SK-N-SH treated with all-trans-retinoic acid at 6 μM for 48 hours (cell line): ENCODE data around the gene CREBRF.
"Not testable (repeated sequence)": the region's sequence is repeated elsewhere in the genome, so short reads cannot be mapped to it uniquely, and the experiment has no call there.

Experiments
- ATAC-seq: fragments of 200-7000 bp; cut with Tn5 transposase; 3 replicates; pipeline ENCODE4 v1.9.1; 2020; ENCODE audit warnings: mild to moderate bottlenecking, moderate library complexity
- ARNTL ChIP-seq: fragments of 450-650 bp; formaldehyde crosslinking; IDR thresholded peaks from 2 replicates; pipeline ENCODE4 v1.5.0; 2020; ENCODE audit warnings: low read depth, mild to moderate bottlenecking, moderate library complexity, borderline replicate concordance
- BACH2 ChIP-seq: fragments of 250-450 bp; sonication (Bioruptor Pico); IDR thresholded peaks from 2 replicates; pipeline ENCODE4 v1.9.0; 2021; ENCODE audit warnings: mild to moderate bottlenecking, borderline replicate concordance
- ESRRG ChIP-seq: fragments of 250-450 bp; sonication (Bioruptor Pico); IDR thresholded peaks from 2 replicates; pipeline ENCODE4 v1.6.1; 2021; ENCODE audit warnings: mild to moderate bottlenecking
- GLIS3 ChIP-seq: fragments of 250-450 bp; sonication (Bioruptor Pico); IDR thresholded peaks from 2 replicates; pipeline ENCODE4 v1.5.0; 2020; ENCODE audit warnings: mild to moderate bottlenecking, moderate library complexity
- ISL1 ChIP-seq: fragments of 250-450 bp; sonication (Bioruptor Pico); IDR thresholded peaks from 2 replicates; pipeline ENCODE4 v2.1.2; 2022; ENCODE audit warnings: mild to moderate bottlenecking, moderate library complexity
- OSR1 ChIP-seq: fragments of 250-450 bp; sonication (Bioruptor Pico); IDR thresholded peaks from 2 replicates; pipeline ENCODE4 v1.8.0; 2022; ENCODE audit warnings: moderate library complexity, mild to moderate bottlenecking, inconsistent platforms
- PPARA ChIP-seq: fragments of 250-450 bp; sonication (Bioruptor Pico); IDR thresholded peaks from 2 replicates; pipeline ENCODE4 v1.5.0; 2020; ENCODE audit warnings: mild to moderate bottlenecking, borderline replicate concordance
- RARB ChIP-seq: fragments of 250-450 bp; sonication (Bioruptor Pico); IDR thresholded peaks from 2 replicates; pipeline ENCODE4 v1.8.0; 2021; ENCODE audit warnings: mild to moderate bottlenecking, moderate library complexity
- TCF4 ChIP-seq: fragments of 250-450 bp; sonication (Bioruptor Pico); IDR thresholded peaks from 2 replicates; pipeline ENCODE4 v1.8.0; 2021; ENCODE audit warnings: mild to moderate bottlenecking, moderate library complexity, borderline replicate concordance
- TOX ChIP-seq: fragments of 250-450 bp; sonication (Bioruptor Pico); IDR thresholded peaks from 2 replicates; pipeline ENCODE4 v1.8.0; 2021; ENCODE audit warnings: mild to moderate bottlenecking, moderate library complexity, borderline replicate concordance
- ZC3H10 ChIP-seq: fragments of 250-450 bp; sonication (Bioruptor Pico); IDR thresholded peaks from 2 replicates; pipeline ENCODE4 v1.5.1; 2021; ENCODE audit warnings: mild to moderate bottlenecking, moderate library complexity
- ZFP3 ChIP-seq: fragments of 250-450 bp; sonication (Bioruptor Pico); IDR thresholded peaks from 2 replicates; pipeline ENCODE4 v1.5.0; 2020; ENCODE audit warnings: mild to moderate bottlenecking, moderate library complexity
- ZNF8 ChIP-seq: fragments of 450-650 bp; formaldehyde crosslinking; IDR thresholded peaks from 2 replicates; pipeline ENCODE4 v1.5.0; 2020; ENCODE audit warnings: mild to moderate bottlenecking, moderate library complexity
- TF ChIP-seq, protein P1 (sequence below): fragments of 250-450 bp; sonication (Bioruptor Pico); IDR thresholded peaks from 2 replicates; pipeline ENCODE4 v1.5.1; 2021; ENCODE audit warnings: mild to moderate bottlenecking, moderate library complexity
- TF ChIP-seq, protein P2 (sequence below): fragments of 250-450 bp; sonication (Bioruptor Pico); IDR thresholded peaks from 2 replicates; pipeline ENCODE4 v1.5.0; 2020; ENCODE audit warnings: mild to moderate bottlenecking, moderate library complexity
- TF ChIP-seq, protein P3 (sequence below): fragments of 250-450 bp; sonication (Bioruptor Pico); IDR thresholded peaks from 2 replicates; pipeline ENCODE4 v1.5.1; 2020; ENCODE audit warnings: low read depth, mild to moderate bottlenecking, moderate library complexity
- TF ChIP-seq, protein P4 (sequence below): fragments of 250-450 bp; sonication (Bioruptor Pico); IDR thresholded peaks from 2 replicates; pipeline ENCODE4 v1.8.0; 2021; ENCODE audit warnings: low read depth, mild to moderate bottlenecking, moderate library complexity, borderline replicate concordance

Gene CREBRF

DNA sequence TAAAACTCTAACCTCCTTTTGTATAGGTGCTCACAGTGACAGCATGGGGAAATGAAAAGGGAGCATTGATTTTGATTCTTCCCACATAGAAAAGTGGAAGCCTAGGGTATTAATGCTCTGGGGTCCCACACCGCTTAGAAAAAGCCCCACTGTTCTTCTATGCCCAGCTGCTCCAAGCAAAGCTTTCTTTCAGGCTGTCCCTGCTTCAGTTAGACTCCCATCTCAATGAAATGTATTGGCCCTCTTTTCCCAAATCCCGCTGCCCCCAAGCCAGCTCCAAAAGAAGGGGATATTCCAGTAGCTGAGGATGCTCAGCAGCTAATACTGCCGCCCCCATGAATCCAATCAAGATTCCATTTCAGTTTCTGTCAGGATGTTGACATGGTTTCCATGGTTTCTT is 17.0 kb upstream of the CREBRF start:
- no peak for ATAC-seq
- TF ChIP-seq, protein P1, sequence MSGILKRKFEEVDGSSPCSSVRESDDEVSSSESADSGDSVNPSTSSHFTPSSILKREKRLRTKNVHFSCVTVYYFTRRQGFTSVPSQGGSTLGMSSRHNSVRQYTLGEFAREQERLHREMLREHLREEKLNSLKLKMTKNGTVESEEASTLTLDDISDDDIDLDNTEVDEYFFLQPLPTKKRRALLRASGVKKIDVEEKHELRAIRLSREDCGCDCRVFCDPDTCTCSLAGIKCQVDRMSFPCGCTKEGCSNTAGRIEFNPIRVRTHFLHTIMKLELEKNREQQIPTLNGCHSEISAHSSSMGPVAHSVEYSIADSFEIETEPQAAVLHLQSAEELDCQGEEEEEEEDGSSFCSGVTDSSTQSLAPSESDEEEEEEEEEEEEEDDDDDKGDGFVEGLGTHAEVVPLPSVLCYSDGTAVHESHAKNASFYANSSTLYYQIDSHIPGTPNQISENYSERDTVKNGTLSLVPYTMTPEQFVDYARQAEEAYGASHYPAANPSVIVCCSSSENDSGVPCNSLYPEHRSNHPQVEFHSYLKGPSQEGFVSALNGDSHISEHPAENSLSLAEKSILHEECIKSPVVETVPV (CRISPR knock-in tag), result no peak
- no peak for TF ChIP-seq ISL1 (CRISPR knock-in tag)
- TF ChIP-seq, protein P2, sequence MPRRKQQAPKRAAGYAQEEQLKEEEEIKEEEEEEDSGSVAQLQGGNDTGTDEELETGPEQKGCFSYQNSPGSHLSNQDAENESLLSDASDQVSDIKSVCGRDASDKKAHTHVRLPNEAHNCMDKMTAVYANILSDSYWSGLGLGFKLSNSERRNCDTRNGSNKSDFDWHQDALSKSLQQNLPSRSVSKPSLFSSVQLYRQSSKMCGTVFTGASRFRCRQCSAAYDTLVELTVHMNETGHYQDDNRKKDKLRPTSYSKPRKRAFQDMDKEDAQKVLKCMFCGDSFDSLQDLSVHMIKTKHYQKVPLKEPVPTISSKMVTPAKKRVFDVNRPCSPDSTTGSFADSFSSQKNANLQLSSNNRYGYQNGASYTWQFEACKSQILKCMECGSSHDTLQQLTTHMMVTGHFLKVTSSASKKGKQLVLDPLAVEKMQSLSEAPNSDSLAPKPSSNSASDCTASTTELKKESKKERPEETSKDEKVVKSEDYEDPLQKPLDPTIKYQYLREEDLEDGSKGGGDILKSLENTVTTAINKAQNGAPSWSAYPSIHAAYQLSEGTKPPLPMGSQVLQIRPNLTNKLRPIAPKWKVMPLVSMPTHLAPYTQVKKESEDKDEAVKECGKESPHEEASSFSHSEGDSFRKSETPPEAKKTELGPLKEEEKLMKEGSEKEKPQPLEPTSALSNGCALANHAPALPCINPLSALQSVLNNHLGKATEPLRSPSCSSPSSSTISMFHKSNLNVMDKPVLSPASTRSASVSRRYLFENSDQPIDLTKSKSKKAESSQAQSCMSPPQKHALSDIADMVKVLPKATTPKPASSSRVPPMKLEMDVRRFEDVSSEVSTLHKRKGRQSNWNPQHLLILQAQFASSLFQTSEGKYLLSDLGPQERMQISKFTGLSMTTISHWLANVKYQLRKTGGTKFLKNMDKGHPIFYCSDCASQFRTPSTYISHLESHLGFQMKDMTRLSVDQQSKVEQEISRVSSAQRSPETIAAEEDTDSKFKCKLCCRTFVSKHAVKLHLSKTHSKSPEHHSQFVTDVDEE (CRISPR knock-in tag), result no peak

DNA sequence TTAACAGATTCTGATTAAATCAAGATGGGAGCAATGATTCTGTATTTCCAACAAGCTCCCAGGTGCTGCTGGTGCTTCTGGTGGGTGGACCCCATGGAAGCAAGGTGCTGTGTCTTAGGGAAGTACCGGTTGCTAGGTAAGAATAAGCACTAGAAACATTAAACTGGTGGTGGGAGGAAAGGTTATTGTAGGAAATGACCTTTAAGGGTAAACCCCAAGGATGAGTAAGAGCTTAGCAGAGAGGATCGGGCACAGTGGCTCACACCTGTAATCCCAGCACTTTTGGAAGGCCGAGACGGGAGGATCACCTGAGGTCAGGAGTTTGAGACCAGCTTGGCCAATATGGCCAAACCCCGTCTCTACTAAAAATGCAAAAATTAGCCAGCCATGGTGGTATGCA is 16.2 kb upstream of the CREBRF start:
- TF ChIP-seq ESRRG, result no peak
- TF ChIP-seq TCF4 (CRISPR knock-in tag), result no peak
- TF ChIP-seq, protein P1 (CRISPR knock-in tag), result no peak
- TF ChIP-seq TOX (CRISPR knock-in tag), result no peak
- no peak for TF ChIP-seq OSR1 (CRISPR knock-in tag)
- no peak for TF ChIP-seq ARNTL
- TF ChIP-seq RARB (CRISPR knock-in tag), result no peak
- TF ChIP-seq PPARA, result no peak
- no peak for TF ChIP-seq ZFP3 (CRISPR knock-in tag)
- ATAC-seq, result no peak

DNA sequence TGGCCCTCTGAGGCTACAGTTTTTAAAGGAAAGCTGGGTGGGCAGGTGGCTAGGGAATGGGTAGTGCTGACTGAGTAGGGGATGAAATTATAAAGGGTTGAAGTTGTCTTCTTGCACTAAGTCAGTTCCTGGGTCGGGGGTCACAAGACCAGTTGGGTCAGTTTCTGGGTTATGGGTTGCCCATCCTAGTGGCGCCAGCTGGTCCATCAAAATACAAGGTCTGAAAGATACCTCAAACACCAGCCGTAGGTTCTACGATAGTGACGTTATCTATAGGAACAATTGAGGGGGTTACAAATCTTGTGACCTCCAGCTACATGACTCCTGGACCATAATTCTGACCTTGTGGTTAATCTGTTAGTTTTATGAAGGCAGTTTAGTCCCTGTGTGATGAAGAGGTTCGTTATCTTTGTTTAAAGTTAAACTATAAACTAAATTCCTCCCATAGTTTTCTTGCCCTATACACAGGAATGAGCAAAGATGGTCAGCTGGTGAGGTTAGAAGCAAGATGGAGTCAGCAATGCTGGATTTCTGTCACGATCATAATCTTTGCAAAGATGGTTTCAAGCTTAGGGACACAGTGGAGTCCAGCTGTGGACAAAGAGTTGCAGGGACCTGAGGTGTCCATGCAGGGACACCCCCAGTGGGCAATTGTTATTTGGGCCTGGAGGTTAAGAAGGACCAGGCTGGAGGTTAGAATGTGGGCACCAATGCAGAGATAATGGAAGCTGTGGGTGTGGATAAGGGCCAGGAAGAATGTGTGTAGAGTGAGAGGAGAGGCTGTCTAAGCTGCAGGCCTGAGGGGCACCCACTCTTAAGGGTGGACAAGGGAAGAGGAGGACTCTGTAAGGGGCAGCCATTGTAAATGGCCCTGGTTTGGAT is 14.0 kb upstream of the CREBRF start:
- no peak for TF ChIP-seq PPARA
- no peak for TF ChIP-seq ESRRG
- TF ChIP-seq ARNTL, result no peak
- TF ChIP-seq BACH2 (CRISPR knock-in tag), result no peak
- no peak for TF ChIP-seq ZC3H10 (CRISPR knock-in tag)
- no peak for TF ChIP-seq GLIS3 (CRISPR knock-in tag)
- TF ChIP-seq TCF4 (CRISPR knock-in tag), result no peak
- TF ChIP-seq ZNF8 (CRISPR knock-in tag), result no peak
- TF ChIP-seq, protein P1 (CRISPR knock-in tag), result no peak
- ATAC-seq, result no peak

DNA sequence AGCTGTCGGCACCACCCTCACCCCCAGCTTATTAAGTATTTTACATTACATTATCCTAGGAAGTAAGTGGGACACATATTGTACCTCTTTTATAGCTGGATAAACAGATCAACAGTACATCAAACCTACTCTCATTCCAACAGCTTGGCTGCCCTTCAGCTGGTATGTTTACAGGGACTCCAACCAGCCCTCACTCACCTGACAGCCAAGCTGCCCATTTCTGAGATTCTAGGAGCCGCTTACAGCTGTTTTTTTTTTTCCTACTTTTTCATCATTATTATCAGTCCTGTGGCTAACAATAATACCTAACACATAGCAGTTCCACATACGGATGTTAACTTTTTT is 13.4 kb upstream of the CREBRF start:
- ATAC-seq, result no peak
- no peak for TF ChIP-seq OSR1 (CRISPR knock-in tag)
- no peak for TF ChIP-seq ARNTL

DNA sequence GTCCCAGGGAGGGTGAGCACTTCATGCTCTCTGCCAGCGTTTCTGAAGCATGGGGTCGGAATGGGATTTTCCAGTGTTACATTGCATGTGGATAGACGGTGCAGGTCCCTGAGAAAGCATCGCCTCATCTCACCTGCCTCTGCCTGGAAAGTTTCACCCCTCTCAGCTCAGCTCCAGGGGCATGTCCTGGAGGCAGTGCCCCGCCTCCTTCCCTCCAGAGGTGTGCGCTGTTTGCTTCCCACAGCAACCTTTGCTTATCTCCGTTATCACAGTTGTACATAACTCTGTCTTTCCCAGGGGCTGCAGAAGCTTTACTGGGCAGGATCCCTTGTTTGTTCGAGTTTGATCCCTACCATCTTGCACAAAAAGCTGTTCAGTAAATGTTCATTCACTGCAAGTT is 10.7 kb upstream of the CREBRF start:
- TF ChIP-seq, protein P3, sequence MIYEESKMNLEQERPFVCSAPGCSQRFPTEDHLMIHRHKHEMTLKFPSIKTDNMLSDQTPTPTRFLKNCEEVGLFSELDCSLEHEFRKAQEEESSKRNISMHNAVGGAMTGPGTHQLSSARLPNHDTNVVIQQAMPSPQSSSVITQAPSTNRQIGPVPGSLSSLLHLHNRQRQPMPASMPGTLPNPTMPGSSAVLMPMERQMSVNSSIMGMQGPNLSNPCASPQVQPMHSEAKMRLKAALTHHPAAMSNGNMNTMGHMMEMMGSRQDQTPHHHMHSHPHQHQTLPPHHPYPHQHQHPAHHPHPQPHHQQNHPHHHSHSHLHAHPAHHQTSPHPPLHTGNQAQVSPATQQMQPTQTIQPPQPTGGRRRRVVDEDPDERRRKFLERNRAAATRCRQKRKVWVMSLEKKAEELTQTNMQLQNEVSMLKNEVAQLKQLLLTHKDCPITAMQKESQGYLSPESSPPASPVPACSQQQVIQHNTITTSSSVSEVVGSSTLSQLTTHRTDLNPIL, result no peak
- TF ChIP-seq, protein P4, sequence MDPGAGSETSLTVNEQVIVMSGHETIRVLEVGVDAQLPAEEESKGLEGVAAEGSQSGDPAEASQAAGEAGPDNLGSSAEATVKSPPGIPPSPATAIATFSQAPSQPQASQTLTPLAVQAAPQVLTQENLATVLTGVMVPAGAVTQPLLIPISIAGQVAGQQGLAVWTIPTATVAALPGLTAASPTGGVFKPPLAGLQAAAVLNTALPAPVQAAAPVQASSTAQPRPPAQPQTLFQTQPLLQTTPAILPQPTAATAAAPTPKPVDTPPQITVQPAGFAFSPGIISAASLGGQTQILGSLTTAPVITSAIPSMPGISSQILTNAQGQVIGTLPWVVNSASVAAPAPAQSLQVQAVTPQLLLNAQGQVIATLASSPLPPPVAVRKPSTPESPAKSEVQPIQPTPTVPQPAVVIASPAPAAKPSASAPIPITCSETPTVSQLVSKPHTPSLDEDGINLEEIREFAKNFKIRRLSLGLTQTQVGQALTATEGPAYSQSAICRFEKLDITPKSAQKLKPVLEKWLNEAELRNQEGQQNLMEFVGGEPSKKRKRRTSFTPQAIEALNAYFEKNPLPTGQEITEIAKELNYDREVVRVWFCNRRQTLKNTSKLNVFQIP (CRISPR knock-in tag), result no peak
- ATAC-seq, result no peak

DNA sequence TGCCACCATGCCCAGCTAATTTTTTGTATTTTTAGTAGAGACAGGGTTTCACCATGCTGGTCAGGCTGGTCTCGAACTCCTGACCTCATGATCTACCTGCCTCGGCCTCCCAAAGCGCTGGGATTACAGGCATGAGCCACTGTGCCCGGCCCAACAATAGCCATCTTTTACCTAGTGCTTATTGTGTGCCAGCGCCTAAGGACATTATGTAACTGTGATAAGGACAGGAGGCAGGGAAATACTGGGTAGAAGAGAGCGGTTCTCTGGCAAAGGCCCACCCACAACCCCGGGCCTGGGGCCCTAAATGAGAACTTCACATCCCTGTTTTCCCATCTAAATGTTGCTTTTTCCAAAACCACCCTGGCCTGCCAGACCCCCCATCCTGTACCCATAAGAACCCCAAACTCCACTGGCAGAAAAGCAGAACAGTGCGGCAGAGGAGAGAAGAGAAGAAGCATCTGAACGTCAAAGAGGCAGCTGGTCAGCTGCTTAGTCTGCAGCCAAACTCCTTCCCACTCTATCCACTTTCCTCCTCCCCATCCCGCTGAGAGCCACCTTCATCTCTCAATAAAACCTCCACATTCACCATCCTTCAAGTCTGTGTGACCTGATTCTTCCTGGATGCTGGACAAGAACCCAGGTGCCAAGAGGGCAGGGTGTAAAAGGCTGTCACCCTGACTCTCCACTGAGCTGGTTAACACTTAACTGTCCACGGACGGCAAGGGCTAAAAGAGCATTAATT is 8.9 kb upstream of the CREBRF start:
- ATAC-seq, result not testable (repeated sequence)
